ENCODE results near the gene TNFRSF18. TPM values are rescaled to one million over a fixed set of nuclear protein-coding genes. Genes with fewer than 3 reads are reported as not detected.

The TNFRSF18 gene
- total and polyA plus RNA-seq, 2 experiments from 2014 or later, result 1.3 TPM; not detected in 1

GRCh38 chr1:1169429-1170214, 36.8 kb downstream of the TNFRSF18 start:
- Histone ChIP-seq H3K4me3 (no peak overlapping the region), H3K4me1 (ENCODE audit: insufficient read depth) (peaks cover 12% of the 10 kb centered on the region), H3K4me2 (no peak overlapping the region), H3K36me3 (replicated peaks; ENCODE audit: insufficient read depth, low read depth) (no peaks in the 10 kb centered on the region), H2AFZ (no peak overlapping the region), H4K20me1 (ENCODE audit: insufficient read depth, poor library complexity, severe bottlenecking) (peaks cover 43% of the 10 kb centered on the region), H3K9me2 (replicated peaks; ENCODE audit: insufficient read depth) (no peaks in the 10 kb centered on the region), H3K27ac (no peak overlapping the region), H3K27me3 (no peaks in the 10 kb centered on the region), H3K79me2 (peaks cover 37% of the 10 kb centered on the region), H3K9me3 (ENCODE audit: low read depth) (no peaks in the 10 kb centered on the region)
- DNase-seq (ENCODE audit: low spot score), result no peak
- TF ChIP-seq EZH2phosphoT487 (IDR thresholded peaks at IDR 0.05; ENCODE audit: low read depth, severe bottlenecking, unreplicated experiment) (no peak), EZH2 (IDR thresholded peaks at IDR 0.05; ENCODE audit: borderline replicate concordance) (no peak)
- TF ChIP-seq, protein P1, sequence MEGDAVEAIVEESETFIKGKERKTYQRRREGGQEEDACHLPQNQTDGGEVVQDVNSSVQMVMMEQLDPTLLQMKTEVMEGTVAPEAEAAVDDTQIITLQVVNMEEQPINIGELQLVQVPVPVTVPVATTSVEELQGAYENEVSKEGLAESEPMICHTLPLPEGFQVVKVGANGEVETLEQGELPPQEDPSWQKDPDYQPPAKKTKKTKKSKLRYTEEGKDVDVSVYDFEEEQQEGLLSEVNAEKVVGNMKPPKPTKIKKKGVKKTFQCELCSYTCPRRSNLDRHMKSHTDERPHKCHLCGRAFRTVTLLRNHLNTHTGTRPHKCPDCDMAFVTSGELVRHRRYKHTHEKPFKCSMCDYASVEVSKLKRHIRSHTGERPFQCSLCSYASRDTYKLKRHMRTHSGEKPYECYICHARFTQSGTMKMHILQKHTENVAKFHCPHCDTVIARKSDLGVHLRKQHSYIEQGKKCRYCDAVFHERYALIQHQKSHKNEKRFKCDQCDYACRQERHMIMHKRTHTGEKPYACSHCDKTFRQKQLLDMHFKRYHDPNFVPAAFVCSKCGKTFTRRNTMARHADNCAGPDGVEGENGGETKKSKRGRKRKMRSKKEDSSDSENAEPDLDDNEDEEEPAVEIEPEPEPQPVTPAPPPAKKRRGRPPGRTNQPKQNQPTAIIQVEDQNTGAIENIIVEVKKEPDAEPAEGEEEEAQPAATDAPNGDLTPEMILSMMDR (IDR thresholded peaks at IDR 0.05; ENCODE audit: poor library complexity), result no peak
- 91% methylated on average over 32 of the region's 32 CpGs for WGBS (ENCODE audit: low lambda C conversion rate, missing lambda C conversion rate)

GRCh38 chr1:1168451-1169411, 37.7 kb downstream of the TNFRSF18 start:
- DNase-seq (ENCODE audit: low spot score), result no peak
- Histone ChIP-seq H2AFZ (no peak overlapping the region), H3K4me2 (no peak overlapping the region), H3K36me3 (replicated peaks; ENCODE audit: insufficient read depth, low read depth) (no peaks in the 10 kb centered on the region), H3K27ac (no peak overlapping the region), H3K9me3 (ENCODE audit: low read depth) (no peaks in the 10 kb centered on the region), H3K27me3 (no peaks in the 10 kb centered on the region), H3K4me3 (no peak overlapping the region), H3K9me2 (replicated peaks; ENCODE audit: insufficient read depth) (no peaks in the 10 kb centered on the region), H3K79me2 (peaks cover 46% of the 10 kb centered on the region), H4K20me1 (ENCODE audit: insufficient read depth, poor library complexity, severe bottlenecking) (peaks cover 43% of the 10 kb centered on the region), H3K4me1 (ENCODE audit: insufficient read depth) (peaks cover 12% of the 10 kb centered on the region)
- no peak for TF ChIP-seq EZH2 (IDR thresholded peaks at IDR 0.05; ENCODE audit: borderline replicate concordance)
- no peak for TF ChIP-seq EZH2phosphoT487 (IDR thresholded peaks at IDR 0.05; ENCODE audit: low read depth, severe bottlenecking, unreplicated experiment)
- TF ChIP-seq, protein P1 (IDR thresholded peaks at IDR 0.05; ENCODE audit: poor library complexity), result no peak
- 80% methylated on average over 33 of the region's 37 CpGs for WGBS (ENCODE audit: low lambda C conversion rate, missing lambda C conversion rate)

GRCh38 chr1:1167841-1168450, 38.4 kb downstream of the TNFRSF18 start:
- no peak overlapping the region for H3K4me2 ChIP-seq
- H3K4me3 ChIP-seq, result no peak overlapping the region
- no peak overlapping the region for H3K27ac ChIP-seq
- no peaks in the 10 kb centered on the region for H3K36me3 ChIP-seq (replicated peaks; ENCODE audit: insufficient read depth, low read depth)
- H3K9me3 ChIP-seq (ENCODE audit: low read depth), result no peaks in the 10 kb centered on the region
- H2AFZ ChIP-seq, result no peak overlapping the region
- DNase-seq (ENCODE audit: low spot score), result no peak
- TF ChIP-seq EZH2 (IDR thresholded peaks at IDR 0.05; ENCODE audit: borderline replicate concordance) (no peak), EZH2phosphoT487 (IDR thresholded peaks at IDR 0.05; ENCODE audit: low read depth, severe bottlenecking, unreplicated experiment) (no peak)
- TF ChIP-seq, protein P1 (IDR thresholded peaks at IDR 0.05; ENCODE audit: poor library complexity), result no peak
- peaks cover 43% of the 10 kb centered on the region for H4K20me1 ChIP-seq (ENCODE audit: insufficient read depth, poor library complexity, severe bottlenecking)
- WGBS (ENCODE audit: low lambda C conversion rate, missing lambda C conversion rate), result 88% methylated on average over 21 of the region's 36 CpGs
- peaks cover 54% of the 10 kb centered on the region for H3K79me2 ChIP-seq
- no peaks in the 10 kb centered on the region for H3K9me2 ChIP-seq (replicated peaks; ENCODE audit: insufficient read depth)
- H3K27me3 ChIP-seq, result no peaks in the 10 kb centered on the region
- H3K4me1 ChIP-seq (ENCODE audit: insufficient read depth), result peaks cover 12% of the 10 kb centered on the region

Data from hepatocyte (in vitro differentiated cells).